GM12892 (cell line): ENCODE measurements around the gene FOXRED2.
"Not testable (repeated sequence)": the region's sequence is repeated elsewhere in the genome, so short reads cannot be mapped to it uniquely, and the experiment has no call there.

Source experiments
- POLR2A ChIP-seq: IDR thresholded peaks from 2 replicates; pipeline ENCODE4 v1.6.1; 2011; ENCODE audit warnings: low read depth, low read length, control low read depth
- POLR2AphosphoS5 ChIP-seq: IDR thresholded peaks from 2 replicates; pipeline ENCODE4 v1.6.1; 2011; ENCODE audit warnings: low read depth, low read length, control low read depth

- TF ChIP-seq POLR2AphosphoS5, POLR2A: not testable (repeated sequence)
These were observed 26.5 kb upstream of the FOXRED2 start for GRCh38 chr22:36533320-36533719.
